Measurements from ENCODE around the gene EFNB1. TPM values are rescaled to one million over a fixed set of nuclear protein-coding genes. Genes with fewer than 3 reads are reported as not detected.

EFNB1 gene
- total RNA-seq, 1 donor, result 4.6 TPM

DNA sequence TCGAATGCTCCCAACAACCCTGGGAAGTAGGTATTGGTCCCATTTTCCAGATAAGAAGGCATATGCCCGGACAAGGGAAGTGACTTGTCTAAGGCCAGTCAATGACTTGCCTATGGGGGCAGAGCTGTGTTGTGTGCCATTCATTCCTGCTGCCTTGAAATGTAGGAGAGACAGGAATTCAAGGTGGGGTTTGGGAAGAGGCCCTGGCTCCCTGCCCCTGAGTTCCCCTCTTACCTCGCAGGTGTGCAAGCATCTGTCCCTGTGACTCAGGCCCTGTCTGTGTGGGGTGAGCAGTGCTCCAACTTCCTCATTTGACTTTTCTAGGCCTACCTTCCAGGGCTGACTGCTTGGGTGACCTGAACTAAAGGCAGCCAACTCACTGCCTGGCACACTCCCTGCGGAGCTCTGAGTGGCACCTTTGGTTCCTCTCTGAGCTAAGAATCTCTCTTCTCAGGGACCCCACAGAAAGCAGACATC is 5.1 kb downstream of the EFNB1 start:
- Histone ChIP-seq H3K27me3 (ENCODE audit: insufficient read depth, low read length) (no peaks in the 10 kb centered on the region), H3K4me1 (ENCODE audit: insufficient read depth, low read length) (peaks cover 17% of the 10 kb centered on the region), H3K9me3 (ENCODE audit: low read depth, low read length) (no peaks in the 10 kb centered on the region), H3K4me3 (ENCODE audit: low read length) (no peak overlapping the region)

DNA sequence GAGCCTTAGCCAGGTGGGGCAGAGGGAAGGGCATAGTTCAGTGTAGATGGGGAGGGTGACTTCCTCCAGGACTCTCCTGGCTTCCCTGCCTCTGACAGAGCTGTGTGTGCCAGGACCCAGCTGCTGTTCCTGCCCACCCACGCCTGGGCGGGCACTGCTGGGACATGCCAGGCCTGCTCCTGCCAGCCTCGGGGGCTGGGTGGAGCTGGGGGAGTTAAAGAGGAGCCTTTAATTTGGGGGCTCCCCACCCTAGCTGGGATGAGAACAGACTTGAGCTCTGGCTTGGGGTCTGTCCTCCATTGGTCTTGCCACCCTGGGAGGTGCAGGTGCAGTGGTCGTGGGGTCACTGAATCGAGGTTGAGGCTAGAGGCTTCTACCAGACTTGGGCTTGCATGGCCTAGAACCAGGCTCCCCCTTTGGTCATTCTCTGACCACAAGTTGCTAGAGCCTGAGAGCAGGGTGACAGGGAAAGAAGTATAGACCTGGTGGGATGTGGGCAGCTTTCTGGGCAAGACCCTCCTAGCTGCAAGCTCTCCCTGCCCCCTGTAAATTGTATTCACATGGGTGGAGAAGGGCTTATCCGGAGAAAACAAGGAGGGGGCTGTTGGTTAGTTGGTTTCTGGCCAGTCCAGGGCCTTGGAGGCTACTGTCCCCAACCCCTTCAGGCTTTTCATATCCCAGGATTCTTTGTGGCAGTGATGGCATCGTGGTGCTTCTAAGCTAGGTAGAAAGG is 5.7 kb downstream of the EFNB1 start:
- no peak overlapping the region for H3K4me3 ChIP-seq (ENCODE audit: low read length)
- H3K9me3 ChIP-seq (ENCODE audit: low read depth, low read length), result no peaks in the 10 kb centered on the region

GRCh38 chrX:68835104-68835442 is 6.3 kb downstream of the EFNB1 start:
- Histone ChIP-seq H3K27me3 (ENCODE audit: insufficient read depth, low read length) (no peaks in the 10 kb centered on the region), H3K9me3 (ENCODE audit: low read depth, low read length) (no peaks in the 10 kb centered on the region), H3K4me1 (ENCODE audit: insufficient read depth, low read length) (peaks cover 16% of the 10 kb centered on the region), H3K4me3 (ENCODE audit: low read length) (no peak overlapping the region)

More for the DNA sequence above, 5.7 kb downstream of the EFNB1 start:
- no peaks in the 10 kb centered on the region for H3K27me3 ChIP-seq (ENCODE audit: insufficient read depth, low read length)
- peaks cover 17% of the 10 kb centered on the region for H3K4me1 ChIP-seq (ENCODE audit: insufficient read depth, low read length)

DNA sequence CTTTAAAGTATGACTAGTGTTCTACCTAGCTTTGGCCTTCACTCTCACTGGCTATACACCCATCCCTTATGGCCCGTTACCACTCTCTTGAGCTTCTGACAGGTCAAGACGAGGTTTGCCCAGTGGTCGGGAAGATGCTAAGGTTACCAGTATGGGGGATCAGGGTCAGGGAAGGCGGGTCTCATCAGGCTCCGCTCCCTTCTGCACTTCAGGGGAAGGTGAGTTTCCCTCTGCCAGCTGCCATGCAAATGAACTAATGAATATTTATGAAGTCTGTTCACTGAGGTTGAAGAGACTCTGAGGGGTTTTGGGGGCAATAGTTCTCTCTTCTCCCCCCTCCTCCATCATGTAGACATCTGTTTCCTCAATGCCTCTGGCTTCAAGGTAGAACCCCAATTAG is 6.6 kb downstream of the EFNB1 start:
- Histone ChIP-seq H3K27me3 (ENCODE audit: insufficient read depth, low read length) (no peaks in the 10 kb centered on the region), H3K9me3 (ENCODE audit: low read depth, low read length) (no peaks in the 10 kb centered on the region), H3K4me3 (ENCODE audit: low read length) (no peak overlapping the region), H3K4me1 (ENCODE audit: insufficient read depth, low read length) (peaks cover 12% of the 10 kb centered on the region)

- Histone ChIP-seq H3K27me3 (ENCODE audit: insufficient read depth, low read length) (no peaks in the 10 kb centered on the region), H3K9me3 (ENCODE audit: low read depth, low read length) (no peaks in the 10 kb centered on the region), H3K4me3 (ENCODE audit: low read length) (no peak overlapping the region), H3K4me1 (ENCODE audit: insufficient read depth, low read length) (peaks cover 7% of the 10 kb centered on the region)
Observed at GRCh38 chrX:68837119-68837518, 8.3 kb downstream of the EFNB1 start.

DNA sequence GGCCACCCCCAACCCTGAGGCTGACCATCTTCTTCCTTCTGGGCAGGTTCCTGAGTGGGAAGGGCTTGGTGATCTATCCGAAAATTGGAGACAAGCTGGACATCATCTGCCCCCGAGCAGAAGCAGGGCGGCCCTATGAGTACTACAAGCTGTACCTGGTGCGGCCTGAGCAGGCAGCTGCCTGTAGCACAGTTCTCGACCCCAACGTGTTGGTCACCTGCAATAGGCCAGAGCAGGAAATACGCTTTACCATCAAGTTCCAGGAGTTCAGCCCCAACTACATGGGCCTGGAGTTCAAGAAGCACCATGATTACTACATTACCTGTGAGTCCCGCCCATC is 9.7 kb downstream of the EFNB1 start:
- no peak overlapping the region for H3K4me3 ChIP-seq (ENCODE audit: low read length)
- peaks cover 21% of the 10 kb centered on the region for H3K4me1 ChIP-seq (ENCODE audit: insufficient read depth, low read length)
- no peaks in the 10 kb centered on the region for H3K27me3 ChIP-seq (ENCODE audit: insufficient read depth, low read length)
- H3K9me3 ChIP-seq (ENCODE audit: low read depth, low read length), result no peaks in the 10 kb centered on the region

DNA sequence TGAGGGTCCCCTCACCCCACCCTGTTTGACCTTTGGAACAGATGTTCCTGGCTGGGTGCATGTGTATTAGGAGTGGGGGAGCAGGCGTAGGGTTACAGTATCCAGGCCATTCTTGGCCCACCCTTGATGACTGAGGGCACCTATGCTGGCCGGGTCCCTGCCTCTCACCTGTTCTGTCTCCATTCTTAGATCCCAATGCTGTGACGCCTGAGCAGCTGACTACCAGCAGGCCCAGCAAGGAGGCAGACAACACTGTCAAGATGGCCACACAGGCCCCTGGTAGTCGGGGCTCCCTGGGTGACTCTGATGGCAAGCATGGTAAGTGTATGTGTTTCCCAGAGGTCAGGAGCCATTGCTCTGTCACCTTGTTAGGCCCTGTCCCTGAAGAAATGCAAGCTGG is 10.9 kb downstream of the EFNB1 start:
- Histone ChIP-seq H3K27me3 (ENCODE audit: insufficient read depth, low read length) (no peaks in the 10 kb centered on the region), H3K9me3 (ENCODE audit: low read depth, low read length) (no peaks in the 10 kb centered on the region), H3K4me3 (ENCODE audit: low read length) (no peak overlapping the region), H3K4me1 (ENCODE audit: insufficient read depth, low read length) (peaks cover 23% of the 10 kb centered on the region)

GRCh38 chrX:68840256-68840655 is 11.4 kb downstream of the EFNB1 start:
- H3K9me3 ChIP-seq (ENCODE audit: low read depth, low read length), result no peaks in the 10 kb centered on the region
- H3K27me3 ChIP-seq (ENCODE audit: insufficient read depth, low read length), result no peaks in the 10 kb centered on the region
- no peak overlapping the region for H3K4me3 ChIP-seq (ENCODE audit: low read length)
- H3K4me1 ChIP-seq (ENCODE audit: insufficient read depth, low read length), result peaks cover 23% of the 10 kb centered on the region

DNA sequence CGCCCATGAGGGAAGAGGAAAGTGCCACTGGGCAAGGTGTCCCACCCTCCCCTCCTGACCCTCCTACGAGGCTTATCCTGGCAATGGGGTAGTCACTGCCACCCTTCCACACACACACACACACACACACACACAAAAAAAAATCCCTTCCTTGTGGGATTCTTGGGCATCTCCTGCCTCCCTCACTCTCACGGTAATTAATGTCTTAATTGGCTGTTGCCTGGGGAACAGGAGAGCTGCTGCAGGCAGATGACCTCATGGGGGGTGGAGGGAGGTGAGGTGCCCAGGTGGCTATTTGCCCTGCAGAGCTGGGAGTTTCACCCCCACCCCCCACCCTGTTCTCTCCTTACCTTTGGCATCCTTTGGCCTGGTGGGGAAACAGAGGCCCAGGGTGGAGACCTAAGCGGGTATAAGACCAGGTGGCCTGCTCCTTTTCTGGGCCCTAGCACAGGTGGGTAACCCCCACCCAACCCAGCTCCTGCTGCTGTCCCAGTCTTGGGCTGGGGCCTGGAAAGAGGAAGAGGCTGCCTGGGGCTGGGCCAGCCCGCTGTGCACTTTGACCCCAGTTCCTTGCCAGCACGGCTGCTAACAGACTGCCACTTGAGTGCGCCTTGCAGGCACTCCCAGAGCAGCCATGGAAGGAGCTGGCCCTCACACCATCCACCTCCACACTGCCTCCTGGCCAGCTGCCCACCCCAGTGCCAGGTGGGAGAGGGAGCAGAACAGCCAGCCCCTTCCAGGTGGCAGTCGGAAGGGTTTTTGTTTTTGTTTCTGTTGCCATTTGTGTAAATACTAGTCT is 12.6 kb downstream of the EFNB1 start:
- peaks cover 23% of the 10 kb centered on the region for H3K4me1 ChIP-seq (ENCODE audit: insufficient read depth, low read length)

DNA sequence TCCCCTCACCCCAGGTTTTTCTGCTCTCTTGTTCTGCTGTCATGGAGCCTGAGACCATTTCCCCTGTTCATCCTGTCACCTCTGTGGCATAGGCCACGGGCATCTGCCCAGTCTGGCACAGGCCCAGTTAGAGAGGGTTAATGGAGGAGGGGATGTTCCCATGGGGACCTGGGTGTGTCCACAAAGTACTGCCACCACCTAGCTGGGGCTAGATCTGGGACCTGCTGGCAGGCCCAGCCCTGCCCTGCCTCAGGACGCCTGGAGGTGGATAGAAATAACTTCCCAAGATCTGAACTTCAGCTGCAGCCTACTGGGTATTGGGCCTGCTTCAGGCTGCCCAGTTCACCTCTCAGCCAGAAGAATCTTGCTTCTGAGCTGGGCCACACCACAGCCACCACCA is 13.5 kb downstream of the EFNB1 start:
- no peak overlapping the region for H3K4me3 ChIP-seq (ENCODE audit: low read length)
- H3K9me3 ChIP-seq (ENCODE audit: low read depth, low read length), result no peaks in the 10 kb centered on the region
- H3K4me1 ChIP-seq (ENCODE audit: insufficient read depth, low read length), result peaks cover 23% of the 10 kb centered on the region
- H3K27me3 ChIP-seq (ENCODE audit: insufficient read depth, low read length), result no peaks in the 10 kb centered on the region

More for the DNA sequence above, 12.6 kb downstream of the EFNB1 start:
- H3K27me3 ChIP-seq (ENCODE audit: insufficient read depth, low read length), result no peaks in the 10 kb centered on the region
- H3K9me3 ChIP-seq (ENCODE audit: low read depth, low read length), result no peaks in the 10 kb centered on the region
- H3K4me3 ChIP-seq (ENCODE audit: low read length), result no peak overlapping the region

GRCh38 chrX:68842781-68843581 is 14.2 kb downstream of the EFNB1 start:
- H3K9me3 ChIP-seq (ENCODE audit: low read depth, low read length), result no peaks in the 10 kb centered on the region
- H3K4me1 ChIP-seq (ENCODE audit: insufficient read depth, low read length), result peaks cover 23% of the 10 kb centered on the region
- H3K27me3 ChIP-seq (ENCODE audit: insufficient read depth, low read length), result no peaks in the 10 kb centered on the region
- no peak overlapping the region for H3K4me3 ChIP-seq (ENCODE audit: low read length)

GRCh38 chrX:68843992-68844391 is 15.2 kb downstream of the EFNB1 start:
- Histone ChIP-seq H3K4me3 (ENCODE audit: low read length) (no peak overlapping the region), H3K4me1 (ENCODE audit: insufficient read depth, low read length) (peaks cover 23% of the 10 kb centered on the region), H3K27me3 (ENCODE audit: insufficient read depth, low read length) (no peaks in the 10 kb centered on the region), H3K9me3 (ENCODE audit: low read depth, low read length) (no peaks in the 10 kb centered on the region)

DNA sequence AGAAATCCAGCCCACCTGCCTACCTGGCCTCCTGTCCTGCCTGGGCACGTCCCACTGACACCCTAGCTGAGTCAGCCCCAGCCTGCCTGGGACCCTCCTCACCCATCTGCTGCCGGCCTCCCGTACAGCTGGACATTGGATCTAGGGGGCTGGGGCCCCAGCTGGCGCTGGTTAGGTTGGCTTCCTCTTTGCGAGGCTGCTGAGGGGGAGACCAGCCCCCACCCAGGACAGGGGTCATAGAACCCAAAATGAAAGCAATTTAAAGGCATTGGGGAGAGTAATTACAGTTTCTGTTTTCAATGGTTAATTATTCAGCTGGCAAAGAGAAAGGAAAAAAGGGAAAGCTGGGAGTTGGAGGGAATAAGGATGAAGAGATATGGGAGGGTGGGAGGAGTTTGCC is 15.8 kb downstream of the EFNB1 start:
- H3K4me3 ChIP-seq (ENCODE audit: low read length), result no peak overlapping the region

DNA sequence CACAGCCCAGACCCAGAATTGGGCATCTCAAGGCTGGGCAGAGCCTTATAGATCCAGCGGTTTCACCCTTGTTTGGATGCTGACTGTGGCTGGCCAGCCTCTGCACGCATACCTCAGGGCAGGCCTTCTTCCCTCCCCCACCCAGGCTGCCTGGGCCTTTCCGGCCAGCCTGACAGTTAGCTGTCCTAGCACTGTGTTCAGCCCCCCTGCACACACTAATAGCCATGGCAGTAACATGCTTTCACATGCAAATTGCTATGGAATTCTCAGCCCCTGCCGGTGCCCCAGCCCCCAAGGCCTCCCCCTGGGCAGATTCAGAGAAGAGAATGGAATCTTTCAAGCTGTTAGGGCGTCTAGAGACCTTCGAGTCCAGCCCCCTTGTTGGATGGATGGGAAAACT is 17.7 kb downstream of the EFNB1 start:
- Histone ChIP-seq H3K9me3 (ENCODE audit: low read depth, low read length) (no peaks in the 10 kb centered on the region), H3K4me3 (ENCODE audit: low read length) (no peak overlapping the region), H3K4me1 (ENCODE audit: insufficient read depth, low read length) (peaks cover 22% of the 10 kb centered on the region), H3K27me3 (ENCODE audit: insufficient read depth, low read length) (no peaks in the 10 kb centered on the region)

More for the DNA sequence above, 15.8 kb downstream of the EFNB1 start:
- H3K4me1 ChIP-seq (ENCODE audit: insufficient read depth, low read length), result peaks cover 23% of the 10 kb centered on the region
- H3K27me3 ChIP-seq (ENCODE audit: insufficient read depth, low read length), result no peaks in the 10 kb centered on the region
- no peaks in the 10 kb centered on the region for H3K9me3 ChIP-seq (ENCODE audit: low read depth, low read length)

- Histone ChIP-seq H3K27me3 (ENCODE audit: insufficient read depth, low read length) (no peaks in the 10 kb centered on the region), H3K9me3 (ENCODE audit: low read depth, low read length) (no peaks in the 10 kb centered on the region), H3K4me1 (ENCODE audit: insufficient read depth, low read length) (peaks cover 15% of the 10 kb centered on the region), H3K4me3 (ENCODE audit: low read length) (no peak overlapping the region)
Observed at GRCh38 chrX:68847172-68847571, 18.4 kb downstream of the EFNB1 start.

All from mononuclear cell (primary cell).